Activated CD8-positive, alpha-beta memory T cell treated with anti-CD3 and anti-CD28 coated beads, Interleukin-2, amount 50 U/mL, for 48 hours (primary cell): Measurements from ENCODE around the gene SEZ6.
A peak's percentile ranks its signal among the peaks of the same experiment; 100 is the strongest.
"Not testable (repeated sequence)": the region's sequence is repeated elsewhere in the genome, so short reads cannot be mapped to it uniquely, and the experiment has no call there.

Experiments
- DNase-seq: peaks from one replicate; pipeline ENCODE4 v3.0.0-alpha.2; 2020

SEZ6 gene

GRCh38 chr17:28951428-28951990 is 54.3 kb downstream of the SEZ6 start, which contains the start of gene PHF12:
TSS of gene PHF12 (minus strand) at chr17:28951518. CDS start at chr17:28950960, 558 bp downstream.
- DNase-seq, result peak; percentile 98

GRCh38 chr17:28950752-28951427 is 54.9 kb downstream of the SEZ6 start:
- no peak for DNase-seq

DNA sequence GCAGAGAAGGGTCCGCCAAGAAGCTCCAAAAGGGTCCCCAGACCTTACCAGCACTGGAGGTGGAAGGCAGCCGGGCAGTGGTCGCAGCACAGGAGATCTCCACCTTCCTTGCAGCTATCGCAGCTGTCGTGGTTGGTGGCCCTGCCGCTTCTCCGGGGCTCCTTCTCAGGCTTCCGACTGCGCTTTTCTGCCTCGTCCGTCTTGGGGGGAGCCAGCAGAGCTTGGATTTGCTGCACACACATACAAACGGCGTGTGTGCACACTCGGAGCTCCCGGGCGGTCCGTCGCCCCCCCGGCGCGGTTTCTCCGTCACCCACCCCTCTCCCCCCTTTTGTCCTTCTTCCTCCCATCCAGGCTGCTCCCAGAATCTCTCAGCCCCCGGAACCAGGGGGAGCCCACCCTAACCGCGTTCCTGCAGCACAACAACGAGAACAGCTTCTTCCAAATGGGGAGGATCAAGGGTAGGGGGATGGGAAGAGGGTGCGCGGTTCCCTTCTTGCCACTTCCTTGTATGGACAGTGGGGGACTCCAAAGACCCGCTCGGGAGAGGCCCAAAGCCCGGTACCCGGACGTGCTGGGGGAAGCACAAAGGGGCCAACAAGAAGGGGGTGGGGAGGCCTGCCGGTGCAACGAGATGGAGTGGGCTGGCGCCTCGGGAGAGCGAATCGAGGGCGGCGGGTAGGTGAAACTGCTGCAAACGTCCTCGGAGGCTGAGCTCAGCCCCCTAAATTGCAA is 55.6 kb downstream of the SEZ6 start:
- peak; percentile 81 for DNase-seq

DNA sequence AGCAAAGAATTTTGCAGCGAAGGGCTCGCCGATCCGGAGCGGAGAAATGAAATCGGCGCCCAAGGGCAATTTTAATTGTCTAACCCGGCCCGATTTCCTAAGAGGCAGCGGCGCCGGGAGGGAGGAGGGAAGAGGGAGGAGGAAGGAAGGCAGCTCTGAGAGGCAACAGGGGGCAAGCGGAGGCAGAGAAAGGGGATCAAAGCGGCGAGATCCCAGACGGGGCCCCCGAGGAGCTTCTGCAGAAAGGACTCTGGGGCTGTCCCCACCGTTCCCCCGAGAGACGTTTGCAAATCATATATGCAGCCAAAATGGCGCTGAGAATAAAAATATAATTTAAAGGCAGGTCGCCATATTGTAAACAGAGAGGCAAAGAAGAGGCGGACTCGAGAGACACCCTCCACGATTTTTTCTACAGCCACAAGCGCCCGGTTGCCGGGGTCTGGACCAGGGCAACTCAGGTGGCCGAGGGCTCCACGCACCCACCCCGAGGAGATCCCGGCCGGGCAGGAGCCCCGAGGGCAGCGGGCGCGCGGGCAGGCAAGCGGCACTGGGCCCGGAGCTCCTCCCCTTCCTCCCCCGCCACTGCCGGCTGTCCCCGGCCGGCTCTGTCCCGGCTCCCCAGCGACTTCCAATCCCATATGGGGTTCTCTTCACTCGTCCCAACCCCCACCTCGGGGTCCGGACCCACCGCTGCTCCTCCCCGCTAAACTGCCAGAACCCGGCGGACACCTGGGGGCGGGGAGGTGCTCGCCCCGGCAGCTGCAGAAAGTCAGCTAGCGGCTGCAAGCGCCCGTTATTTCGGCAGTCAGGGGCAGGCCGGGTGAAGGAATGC is 56.4 kb downstream of the SEZ6 start:
- DNase-seq, result peak; percentile 82

DNA sequence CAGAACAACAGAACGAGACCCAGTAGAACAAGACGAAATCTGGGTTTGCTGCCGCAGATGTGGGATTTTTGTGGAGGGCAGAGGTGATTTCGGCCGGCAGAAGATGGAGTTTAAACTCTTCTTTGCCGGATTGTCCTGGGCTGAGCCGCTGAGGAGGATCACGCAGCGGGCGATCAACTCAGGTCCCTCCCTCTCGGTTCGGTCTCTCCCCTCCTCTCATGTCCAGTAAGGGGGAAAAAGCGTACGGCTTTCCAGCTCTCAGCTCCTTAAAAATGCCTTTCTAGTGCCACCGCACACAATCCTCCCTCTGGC is 57.0 kb downstream of the SEZ6 start:
- DNase-seq, result no peak

GRCh38 chr17:28948342-28948741 is 57.5 kb downstream of the SEZ6 start:
- no peak for DNase-seq

- no peak for DNase-seq
These were observed 58.2 kb downstream of the SEZ6 start for GRCh38 chr17:28947639-28948038.

DNA sequence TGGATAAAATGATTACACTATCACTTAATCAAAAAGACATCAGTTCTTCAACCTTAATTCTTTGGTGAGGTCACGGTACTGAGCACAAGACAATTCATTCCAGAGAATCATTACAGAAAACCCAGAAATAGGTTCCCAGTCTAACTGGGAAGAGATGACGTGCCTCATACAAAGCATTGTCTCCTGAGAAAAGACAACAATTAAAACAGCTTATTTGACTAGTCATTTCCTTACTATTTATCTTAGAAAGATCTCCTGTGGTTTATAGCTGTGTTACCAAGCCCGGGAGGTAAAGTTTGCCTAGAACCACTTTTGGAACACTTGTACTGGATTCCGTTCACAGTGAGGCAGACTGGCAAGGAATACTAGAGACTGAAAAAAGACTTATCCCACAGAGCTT is 59.6 kb downstream of the SEZ6 start:
- no peak for DNase-seq

- DNase-seq, result no peak
These were observed 60.7 kb downstream of the SEZ6 start for GRCh38 chr17:28944862-28945741.

DNA sequence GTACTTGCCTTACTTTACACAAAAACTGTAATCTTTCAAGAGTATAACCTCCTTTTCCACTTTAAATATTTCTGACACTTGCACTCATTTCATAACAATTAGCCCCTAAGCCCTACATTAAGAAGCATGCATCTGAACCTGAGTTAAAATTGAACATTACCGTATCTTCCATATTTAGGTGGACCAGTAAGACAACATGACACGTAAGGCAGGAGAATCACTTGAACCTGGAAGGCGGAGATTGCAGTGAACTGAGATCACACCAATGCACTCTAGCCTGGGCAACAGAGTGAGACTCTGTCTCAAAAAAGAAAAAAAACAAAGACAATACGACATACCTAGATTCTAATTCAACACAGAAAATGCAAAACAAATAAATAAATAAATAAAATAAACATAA is 61.5 kb downstream of the SEZ6 start:
- DNase-seq, result no peak

- no peak for DNase-seq
These were observed 62.9 kb downstream of the SEZ6 start for GRCh38 chr17:28942925-28943324.

DNA sequence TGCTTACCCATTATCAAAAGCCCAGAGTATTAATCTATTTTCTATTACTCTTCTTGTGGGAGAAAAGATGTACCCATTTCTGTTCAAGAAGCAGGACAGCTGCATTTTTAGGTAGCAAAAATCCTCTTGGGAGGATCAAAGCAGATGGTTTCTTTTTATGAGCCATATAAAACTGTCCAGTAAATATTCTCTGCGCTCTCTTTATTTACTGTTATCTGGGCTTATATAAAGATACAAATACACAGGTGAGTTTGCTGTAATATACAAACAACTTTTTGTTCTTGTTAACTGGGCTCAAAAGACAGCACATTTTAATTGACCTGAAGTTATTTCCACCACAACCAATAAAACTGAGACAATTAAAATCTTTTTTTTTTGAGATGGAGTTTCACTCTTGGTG is 64.6 kb downstream of the SEZ6 start:
- DNase-seq, result no peak

GRCh38 chr17:28940675-28941074 is 65.2 kb downstream of the SEZ6 start:
- DNase-seq, result no peak

DNA sequence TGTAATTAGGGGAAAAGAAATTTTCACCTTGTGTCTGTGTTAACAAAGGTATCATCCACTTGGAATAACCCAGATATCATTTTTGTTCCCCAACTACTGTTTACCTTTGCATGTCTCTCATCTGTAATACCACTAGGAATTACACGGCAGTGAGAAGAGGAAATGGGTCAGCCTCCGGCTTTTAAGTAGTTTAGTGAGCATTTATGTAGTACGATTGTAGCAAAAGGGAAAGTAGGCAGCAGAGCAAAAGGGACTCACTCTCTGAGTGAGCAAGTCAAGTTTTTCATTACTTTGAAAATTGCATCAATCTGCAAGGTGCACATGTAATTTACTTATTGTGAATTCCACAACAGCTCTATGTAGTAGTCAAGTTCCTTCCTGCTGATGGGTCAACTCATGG is 65.7 kb downstream of the SEZ6 start:
- DNase-seq, result no peak

- no peak for DNase-seq
These were observed 67.3 kb downstream of the SEZ6 start for GRCh38 chr17:28938552-28938951.

DNA sequence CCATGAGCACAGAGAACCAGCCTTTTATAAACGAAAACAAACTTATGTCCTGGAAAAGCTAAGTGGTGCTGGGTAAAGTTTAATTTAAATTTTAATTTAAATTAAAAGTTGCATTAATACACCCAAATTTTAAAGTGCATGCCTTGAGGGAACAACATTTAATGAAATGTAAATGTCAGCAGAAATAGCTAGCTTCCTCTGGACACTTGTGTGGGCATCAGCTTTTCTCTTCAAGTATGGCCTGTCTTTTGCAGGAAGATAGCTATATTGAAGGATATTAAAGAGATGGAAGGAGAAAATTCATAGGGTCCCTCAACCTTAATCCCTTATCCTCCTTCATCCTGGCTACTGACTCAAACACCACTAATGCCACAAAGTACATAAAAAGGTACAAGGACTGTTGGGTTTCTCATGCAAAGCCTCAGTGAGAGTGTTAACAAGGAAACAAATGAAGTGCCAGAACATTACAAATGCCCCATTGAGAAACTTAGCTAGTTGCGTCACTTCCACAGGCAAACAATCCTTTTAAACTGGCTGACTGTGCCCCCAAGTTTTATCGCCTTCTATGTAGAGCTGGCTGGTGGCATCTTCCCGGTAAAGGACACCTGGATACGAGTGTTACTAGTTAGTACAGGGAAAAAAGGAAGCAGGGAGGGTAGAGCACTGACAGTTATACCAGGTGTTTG is 68.6 kb downstream of the SEZ6 start:
- DNase-seq, result no peak

- DNase-seq, result no peak
These were observed 69.9 kb downstream of the SEZ6 start for GRCh38 chr17:28935744-28936460.

DNA sequence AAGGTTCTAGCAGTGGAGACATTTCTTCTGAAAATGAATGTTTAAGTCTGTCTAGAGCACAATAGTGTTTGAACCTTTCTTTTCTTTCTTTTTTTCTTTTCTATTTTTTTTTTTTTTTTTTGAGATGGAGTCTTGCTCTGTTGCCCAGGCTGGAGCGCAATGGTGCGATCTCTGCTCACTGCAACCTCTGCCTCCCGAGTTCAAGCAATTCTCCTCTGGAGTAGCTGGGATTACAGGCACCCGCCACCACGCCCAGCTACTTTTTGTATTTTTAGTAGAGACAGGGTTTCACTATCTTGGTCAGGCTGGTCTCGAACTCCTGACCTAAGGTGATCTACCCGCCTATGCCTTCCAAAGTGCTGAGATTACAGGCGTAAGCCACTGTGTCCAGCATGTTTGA is 71.3 kb downstream of the SEZ6 start:
- not testable (repeated sequence) for DNase-seq

GRCh38 chr17:28929787-28930186 is 76.0 kb downstream of the SEZ6 start:
- no peak for DNase-seq

DNA sequence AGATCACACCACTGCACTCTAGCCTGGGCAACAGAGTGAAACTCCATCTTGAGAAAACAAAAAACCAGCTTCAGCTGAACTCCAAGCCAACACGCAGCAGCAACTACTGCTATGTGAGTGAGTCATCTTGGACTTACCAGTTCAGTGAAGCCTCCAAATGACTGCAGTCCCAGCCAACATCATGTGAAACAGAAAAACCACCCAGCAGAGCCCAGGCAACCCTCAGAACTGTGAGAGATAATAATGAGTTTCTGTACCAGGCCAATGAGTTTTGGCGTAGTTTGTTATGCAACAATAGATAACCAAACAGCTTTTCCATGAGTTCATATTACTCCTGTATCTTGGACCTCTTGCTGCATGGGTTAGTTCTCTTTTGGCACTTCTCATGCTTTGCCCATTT is 77.8 kb downstream of the SEZ6 start:
- DNase-seq, result no peak

DNA sequence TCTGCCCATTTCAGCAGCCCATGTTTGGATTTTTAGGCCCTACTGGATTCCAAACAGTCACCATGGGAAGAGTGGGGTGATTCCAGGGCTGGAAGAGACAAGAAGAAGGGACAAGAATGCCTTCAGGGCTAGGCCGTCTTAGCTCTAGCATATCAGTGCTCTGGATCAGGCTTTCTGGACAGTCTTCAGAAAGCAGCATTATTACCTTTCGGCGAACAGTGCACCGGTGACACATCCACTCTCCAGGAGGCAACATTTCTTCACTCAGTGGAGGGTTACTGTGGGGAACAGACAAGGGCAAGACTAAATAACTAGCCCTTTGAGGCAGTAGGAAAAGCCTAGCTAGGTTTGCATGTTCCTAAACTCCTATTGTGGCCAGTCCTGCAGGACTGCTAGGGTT is 79.0 kb downstream of the SEZ6 start:
- DNase-seq, result no peak
